ENCODE measurements around the gene LRP5. TPM values are rescaled to one million over a fixed set of nuclear protein-coding genes. Genes with fewer than 3 reads are reported as not detected.

LRP5 gene
- total and polyA plus RNA-seq, 10 donors, result 3.9 to 21.8 (median 14.1) TPM

- no peak overlapping the region for H3K27ac ChIP-seq
- TF ChIP-seq CTCF (IDR thresholded peaks at IDR 0.05 in 8 of 11, conservative IDR thresholded peaks at IDR 0.05 in 3 of 11) (no peak), POLR2A (IDR thresholded peaks at IDR 0.05) (no peak)
- no peaks in the 10 kb centered on the region for H3K36me3 ChIP-seq
- intact Hi-C loops (cut with DNase I; ENCODE audit: low total_unique reads), result no loop called here
- no peak overlapping the region for H3K4me3 ChIP-seq
- no peak for DNase-seq
- H3K4me1 ChIP-seq, result peaks cover 9 to 44% (median 36%) of the 10 kb centered on the region in 6 donors
- 68 to 86% (median 76%) methylated on average over 9 to 15 of the region's 15 CpGs for WGBS, 5 donors
- no peaks in the 10 kb centered on the region for H3K9me3 ChIP-seq
- peaks cover 0 to 78% (median 12%) of the 10 kb centered on the region in 7 donors for H3K27me3 ChIP-seq (replicated peaks in 1 of 7)
Measured at GRCh38 chr11:68317147-68317785, 4.9 kb downstream of the LRP5 start.

- Histone ChIP-seq H3K4me3 (no peak overlapping the region), H3K27ac (no peak overlapping the region), H3K9me3 (no peaks in the 10 kb centered on the region), H3K36me3 (no peaks in the 10 kb centered on the region), H3K4me1 (peaks cover 0 to 17% (median 10%) of the 10 kb centered on the region in 6 donors), H3K27me3 (replicated peaks in 1 of 7) (peaks cover 0 to 68% (median 0%) of the 10 kb centered on the region in 7 donors)
- TF ChIP-seq POLR2A (IDR thresholded peaks at IDR 0.05) (no peak), POLR2AphosphoS5 (IDR thresholded peaks at IDR 0.05) (no peak), CTCF (IDR thresholded peaks at IDR 0.05 in 8 of 11, conservative IDR thresholded peaks at IDR 0.05 in 3 of 11) (no peak)
- DNase-seq, result no peak
- 81 to 87% (median 84%) methylated on average over 15 to 16 of the region's 16 CpGs for whole genome bisulfite sequencing, 5 donors
- intact Hi-C loops (cut with DNase I; ENCODE audit: low total_unique reads), result no loop called here
Measured at GRCh38 chr11:68321293-68322051, 9.1 kb downstream of the LRP5 start.

- no peak for DNase-seq
- 88 to 96% (median 94%) methylated on average over 9 of the region's 9 CpGs for WGBS, 5 donors
- H3K27me3 ChIP-seq (replicated peaks in 1 of 7), result peaks cover 0 to 66% (median 0%) of the 10 kb centered on the region in 7 donors
- intact Hi-C loops (cut with DNase I; ENCODE audit: low total_unique reads), result no loop called here
- no peak for TF ChIP-seq POLR2AphosphoS5 (IDR thresholded peaks at IDR 0.05)
- TF ChIP-seq CTCF (IDR thresholded peaks at IDR 0.05 in 8 of 11, conservative IDR thresholded peaks at IDR 0.05 in 3 of 11), result no peak
- TF ChIP-seq POLR2A (IDR thresholded peaks at IDR 0.05), result no peak
- H3K4me1 ChIP-seq, result peaks cover 0 to 17% (median 6%) of the 10 kb centered on the region in 6 donors
- H3K36me3 ChIP-seq, result no peaks in the 10 kb centered on the region
- no peak overlapping the region for H3K27ac ChIP-seq
- H3K4me3 ChIP-seq, result no peak overlapping the region
- H3K9me3 ChIP-seq, result no peaks in the 10 kb centered on the region
Measured at GRCh38 chr11:68322052-68322430, 9.7 kb downstream of the LRP5 start.

- 87 to 97% (median 92%) methylated on average over 3 to 9 of the region's 9 CpGs for WGBS, 5 donors
- no peak for DNase-seq
- TF ChIP-seq POLR2A (IDR thresholded peaks at IDR 0.05) (no peak), CTCF (IDR thresholded peaks at IDR 0.05 in 8 of 11, conservative IDR thresholded peaks at IDR 0.05 in 3 of 11) (no peak), POLR2AphosphoS5 (IDR thresholded peaks at IDR 0.05) (no peak)
- Histone ChIP-seq H3K27me3 (replicated peaks in 1 of 7) (peaks cover 0 to 46% (median 0%) of the 10 kb centered on the region in 7 donors), H3K9me3 (no peaks in the 10 kb centered on the region), H3K4me3 (no peak overlapping the region), H3K36me3 (no peaks in the 10 kb centered on the region), H3K4me1 (peaks cover 19 to 31% (median 23%) of the 10 kb centered on the region in 6 donors), H3K27ac (no peak overlapping the region)
- intact Hi-C loops (cut with DNase I; ENCODE audit: low total_unique reads), result no loop called here
Measured at GRCh38 chr11:68324241-68324640, 11.8 kb downstream of the LRP5 start.
